SIG-M5 (cell line): ENCODE measurements around the gene RBBP8NL.

Source experiments
- DNase-seq: peaks from one replicate; lab custom pipeline; 2025; lab: John Stamatoyannopoulos, UW

Gene RBBP8NL

GRCh38 chr20:62427172-62428001 is at the start of gene RBBP8NL:
RBBP8NL (minus strand) TSS chr20:62427539; CDS start chr20:62419647, 7,892 bp downstream.
- DNase-seq, result no peak

GRCh38 chr20:62476056-62476838 is 48.9 kb upstream of the RBBP8NL start:
- no peak for DNase-seq

GRCh38 chr20:62475772-62476055 is 48.4 kb upstream of the RBBP8NL start, which contains the start of gene GATA5:
GATA5 (minus strand) TSS chr20:62475995; CDS start chr20:62475521, 474 bp downstream.
- DNase-seq, result no peak

GRCh38 chr20:62475027-62475771 is 47.9 kb upstream of the RBBP8NL start:
- DNase-seq, result no peak

GRCh38 chr20:62474604-62475026 is 47.3 kb upstream of the RBBP8NL start:
- no peak for DNase-seq

- no peak for DNase-seq
These were observed 46.6 kb upstream of the RBBP8NL start for GRCh38 chr20:62473717-62474603.

- no peak for DNase-seq
These were observed 45.7 kb upstream of the RBBP8NL start for GRCh38 chr20:62472941-62473585.

- DNase-seq, result no peak
These were observed 45.0 kb upstream of the RBBP8NL start for GRCh38 chr20:62472138-62472940.

- no peak for DNase-seq
These were observed 43.1 kb upstream of the RBBP8NL start for GRCh38 chr20:62470459-62470858.

GRCh38 chr20:62470001-62470400 is 42.7 kb upstream of the RBBP8NL start:
- no peak for DNase-seq

GRCh38 chr20:62469352-62469751 is 42.0 kb upstream of the RBBP8NL start:
- no peak for DNase-seq

- no peak for DNase-seq
These were observed 39.6 kb upstream of the RBBP8NL start for GRCh38 chr20:62466806-62467537.

- DNase-seq, result no peak
These were observed 38.9 kb upstream of the RBBP8NL start for GRCh38 chr20:62466072-62466760.

- DNase-seq, result no peak
These were observed 37.7 kb upstream of the RBBP8NL start for GRCh38 chr20:62464990-62465389.

GRCh38 chr20:62464425-62464770 is 37.1 kb upstream of the RBBP8NL start:
- no peak for DNase-seq

GRCh38 chr20:62463651-62464424 is 36.5 kb upstream of the RBBP8NL start:
- DNase-seq, result no peak

GRCh38 chr20:62462976-62463592 is 35.7 kb upstream of the RBBP8NL start:
- DNase-seq, result no peak

GRCh38 chr20:62461834-62462233 is 34.5 kb upstream of the RBBP8NL start:
- no peak for DNase-seq
